ENCODE measurements around the gene GNAI3.

- TF ChIP-seq CTCF (conservative IDR thresholded peaks at IDR 0.05 in 1 of 2, IDR thresholded peaks at IDR 0.05 in 1 of 2; ENCODE audit: low read depth in 1 of 2, low read length in 2 of 2): no peak
- no peak for TF ChIP-seq EZH2 (IDR thresholded peaks at IDR 0.05; ENCODE audit: low read length, missing control alignments)
Observed at GRCh38 chr1:109615879-109616278, 67.5 kb downstream of the GNAI3 start.
